HCT116 (cell line): ENCODE results near the gene GRSF1.

Experiments
- CTCF ChIP-seq, 3 experiments: fragments of 200-600 bp in 1 of 3; sonication (generic) in 1 of 3; IDR thresholded peaks in 2 of 3; conservative IDR thresholded peaks in 1 of 3; 2 replicates each; pipeline ENCODE4 v1.5.1; 2012 to 2017; ENCODE audit warnings: low read depth in 2 of 3, low read length in 2 of 3, antibody characterized with exemption in 1 of 3, borderline replicate concordance in 1 of 3, control low read depth in 1 of 3, mild to moderate bottlenecking in 1 of 3, mixed read lengths in 1 of 3, mixed run types in 1 of 3, moderate library complexity in 1 of 3; ENCODE audit not compliant: insufficient read depth in 1 of 3
- ELF1 ChIP-seq: IDR thresholded peaks from 2 replicates; pipeline ENCODE4 v1.6.1; 2012; ENCODE audit warnings: low read depth, borderline replicate concordance
- JUND ChIP-seq: IDR thresholded peaks from 2 replicates; pipeline ENCODE4 v1.6.1; 2012
- POLR2AphosphoS5 ChIP-seq: IDR thresholded peaks from 2 replicates; pipeline ENCODE4 v1.6.1; 2011; ENCODE audit warnings: mild to moderate bottlenecking, low read depth, low read length, moderate library complexity
- RAD21 ChIP-seq: IDR thresholded peaks from 2 replicates; pipeline ENCODE4 v1.6.1; 2012; ENCODE audit warnings: low read depth, mild to moderate bottlenecking
- SP1 ChIP-seq: IDR thresholded peaks from 2 replicates; pipeline ENCODE4 v1.6.1; 2012; ENCODE audit warnings: low read depth

GRCh38 chr4:70802928-70803580, 36.6 kb downstream of the GRSF1 start:
- TF ChIP-seq CTCF (IDR thresholded peaks at IDR 0.05 in 2 of 3, conservative IDR thresholded peaks at IDR 0.05 in 1 of 3; ENCODE audit: borderline replicate concordance in 1 of 3, insufficient read depth in 1 of 3, low read depth in 2 of 3, low read length in 2 of 3) (no peak), ELF1 (no peak), JUND (no peak), SP1 (no peak), RAD21 (no peak), POLR2AphosphoS5 (no peak)
